HEK293 (cell line): ENCODE measurements around the gene GRK5.
A peak's percentile ranks its signal among the peaks of the same experiment; 100 is the strongest.

ENCODE experiments used
- CTCF ChIA-PET: fragments of 350-600 bp; formaldehyde crosslinking; extraction: SDS; loops from one replicate; lab custom pipeline; 2021; ENCODE audit warnings: antibody characterized with exemption; lab: Yijun Ruan, JAX
- POLR2A ChIA-PET: fragments of 300-600 bp; formaldehyde crosslinking; extraction: SDS; loops from one replicate; lab custom pipeline; 2020; ENCODE audit warnings: antibody characterized with exemption, inconsistent platforms; lab: Yijun Ruan, JAX
- H3K27ac ChIP-seq: fragments of 200-500 bp; sonication (Bioruptor generic); 2 replicates; pipeline ENCODE4 v1.5.1; 2014; ENCODE audit warnings: low read depth, low read length, control low read depth, inconsistent platforms; ENCODE audit errors: extremely low read depth
- H3K36me3 ChIP-seq, 2 experiments: fragments of 200-500 bp in 1 of 2; sonication (Bioruptor generic) in 1 of 2; 1 replicate in 1 of 2; 2 replicates in 1 of 2; pipeline ENCODE4 v1.5.1; 2014 to 2017; ENCODE audit warnings: inconsistent platforms in 2 of 2, low read length in 2 of 2; ENCODE audit not compliant: control insufficient read depth in 2 of 2, insufficient read depth in 1 of 2
- H3K4me1 ChIP-seq: fragments of 200-500 bp; sonication (Bioruptor generic); 2 replicates; pipeline ENCODE4 v1.5.1; 2014; ENCODE audit warnings: mild to moderate bottlenecking, low read length, inconsistent platforms; ENCODE audit not compliant: control insufficient read depth, insufficient read depth
- H3K4me3 ChIP-seq: 2 replicates; pipeline ENCODE4 v1.5.1; 2011; ENCODE audit warnings: low read depth, mild to moderate bottlenecking, control low read depth, low read length, moderate library complexity
- H3K9me3 ChIP-seq: fragments of 200-500 bp; sonication (Bioruptor generic); 2 replicates; pipeline ENCODE4 v1.5.1; 2014; ENCODE audit warnings: low read depth, low read length, inconsistent platforms; ENCODE audit not compliant: control insufficient read depth, insufficient read depth
- HOXD13 ChIP-seq: sonication (generic); formaldehyde crosslinking; IDR thresholded peaks from 2 replicates; pipeline ENCODE4 v1.8.0; 2022; ENCODE audit warnings: missing genetic modification reagents, borderline replicate concordance
- PATZ1 ChIP-seq: fragments of 450-650 bp; formaldehyde crosslinking; IDR thresholded peaks from 2 replicates; pipeline ENCODE4 v1.5.1; 2016; ENCODE audit warnings: missing biosample characterization, missing genetic modification characterization
- PRDM1 ChIP-seq: fragments of 450-650 bp; formaldehyde crosslinking; IDR thresholded peaks from 2 replicates; pipeline ENCODE4; 2016; ENCODE audit warnings: missing biosample characterization, missing genetic modification characterization
- REPIN1 ChIP-seq: fragments of 450-650 bp; formaldehyde crosslinking; IDR thresholded peaks from 2 replicates; pipeline ENCODE4 v1.5.1; 2017; ENCODE audit warnings: missing biosample characterization, missing genetic modification characterization, low read depth
- TSHZ1 ChIP-seq: fragments of 450-650 bp; formaldehyde crosslinking; IDR thresholded peaks from 2 replicates; pipeline ENCODE4 v1.5.1; 2016; ENCODE audit warnings: missing biosample characterization, missing genetic modification characterization, borderline replicate concordance
- YY1 ChIP-seq: fragments of 450-650 bp; formaldehyde crosslinking; IDR thresholded peaks from 2 replicates; pipeline ENCODE4 v1.5.1; 2018; ENCODE audit warnings: missing biosample characterization, missing genetic modification characterization
- ZFP69B ChIP-seq: fragments of 450-650 bp; formaldehyde crosslinking; IDR thresholded peaks from 2 replicates; pipeline ENCODE4 v1.5.1; 2016; ENCODE audit warnings: missing biosample characterization, missing genetic modification characterization
- ZNF19 ChIP-seq: fragments of 450-650 bp; formaldehyde crosslinking; IDR thresholded peaks from 2 replicates; pipeline ENCODE4; 2016; ENCODE audit warnings: missing biosample characterization, missing genetic modification characterization, low read depth
- ZNF214 ChIP-seq: fragments of 450-650 bp; formaldehyde crosslinking; IDR thresholded peaks from 2 replicates; pipeline ENCODE4 v1.5.1; 2017; ENCODE audit warnings: missing biosample characterization, mild to moderate bottlenecking, missing genetic modification characterization, borderline replicate concordance
- ZNF24 ChIP-seq: fragments of 450-650 bp; formaldehyde crosslinking; IDR thresholded peaks from 2 replicates; pipeline ENCODE4 v1.5.1; 2016; ENCODE audit warnings: missing biosample characterization, missing genetic modification characterization
- ZNF248 ChIP-seq: fragments of 450-650 bp; formaldehyde crosslinking; IDR thresholded peaks from 2 replicates; pipeline ENCODE4 v1.5.1; 2017; ENCODE audit warnings: missing biosample characterization, missing genetic modification characterization
- ZNF26 ChIP-seq: fragments of 450-650 bp; formaldehyde crosslinking; IDR thresholded peaks from 2 replicates; pipeline ENCODE4 v1.5.1; 2016; ENCODE audit warnings: missing biosample characterization, missing genetic modification characterization
- ZNF362 ChIP-seq: fragments of 450-650 bp; formaldehyde crosslinking; IDR thresholded peaks from 2 replicates; pipeline ENCODE4 v1.5.1; 2016; ENCODE audit warnings: missing biosample characterization, missing genetic modification characterization
- ZNF398 ChIP-seq: fragments of 450-650 bp; formaldehyde crosslinking; IDR thresholded peaks from 2 replicates; pipeline ENCODE4 v1.5.1; 2017; ENCODE audit warnings: missing biosample characterization, missing genetic modification characterization
- ZNF600 ChIP-seq: fragments of 450-650 bp; formaldehyde crosslinking; IDR thresholded peaks from 2 replicates; pipeline ENCODE4 v1.5.1; 2016; ENCODE audit warnings: missing biosample characterization, missing genetic modification characterization
- ZNF704 ChIP-seq: fragments of 450-650 bp; formaldehyde crosslinking; IDR thresholded peaks from 2 replicates; pipeline ENCODE4 v1.5.1; 2016; ENCODE audit warnings: missing biosample characterization, missing genetic modification characterization
- ZNF707 ChIP-seq: fragments of 450-650 bp; formaldehyde crosslinking; IDR thresholded peaks from 2 replicates; pipeline ENCODE4 v1.5.1; 2016; ENCODE audit warnings: missing biosample characterization, missing genetic modification characterization
- ZNF843 ChIP-seq: fragments of 450-650 bp; formaldehyde crosslinking; IDR thresholded peaks from 2 replicates; pipeline ENCODE4 v1.5.1; 2016; ENCODE audit warnings: missing biosample characterization, missing genetic modification characterization

The GRK5 gene

GRCh38 chr10:119209736-119210355 is 2.5 kb downstream of the GRK5 start:
- Histone ChIP-seq H3K27ac (no peak overlapping the region; the same call in 1 of the 2 replicates), H3K36me3 (no peaks in the 10 kb centered on the region), H3K4me3 (no peak overlapping the region), H3K4me1 (peaks cover 38% of the 10 kb centered on the region), H3K9me3 (no peaks in the 10 kb centered on the region)
- CTCF ChIA-PET, result interaction anchor here (0.5 to 3.0 kb wide), 29 partner anchors 8 to 518 kb away, joined by 3 to 17 read pairs (median 4); no protein-coding TSS in a partner anchor
- no peak for TF ChIP-seq HOXD13 (CRISPR knock-in tag)
- 0 out of 2 replicates have a peak, but pooled peaks have one; percentile 8 for TF ChIP-seq ZFP69B (tag by site-specific recombination)
- 0 out of 2 replicates have a peak, but pooled peaks have one; percentile 42 for TF ChIP-seq ZNF362 (tag by site-specific recombination)
- TF ChIP-seq ZNF214, result no peak
- no peak for TF ChIP-seq ZNF707 (tag by site-specific recombination)
- TF ChIP-seq ZNF704 (tag by site-specific recombination), result no peak
- peak; percentile 77 for TF ChIP-seq PRDM1 (tag by site-specific recombination)
- POLR2A ChIA-PET, result interaction anchor here (0.6 to 1.3 kb wide), 5 partner anchors 9 to 333 kb away, joined by 3 to 4 read pairs (median 3); partner anchors contain the start of gene RGS10

GRCh38 chr10:119210633-119211032 is 3.3 kb downstream of the GRK5 start:
- POLR2A ChIA-PET, result interaction anchor here (1.3 kb wide), 1 partner anchor 97 kb away, joined by 3 read pairs; no protein-coding TSS in a partner anchor
- H3K27ac ChIP-seq, result 0 out of 2 replicates have a peak overlapping the region, but pooled peaks have one; percentile 67
- TF ChIP-seq PATZ1 (no peak), YY1 (no peak), REPIN1 (tag by site-specific recombination) (no peak), ZNF248 (tag by site-specific recombination) (no peak), ZNF19 (tag by site-specific recombination) (no peak)
- H3K9me3 ChIP-seq, result no peaks in the 10 kb centered on the region
- peaks cover 38% of the 10 kb centered on the region for H3K4me1 ChIP-seq
- CTCF ChIA-PET, result interaction anchor here (0.6 to 3.0 kb wide), 14 partner anchors 7 to 1767 kb away, joined by 3 to 17 read pairs (median 4); no protein-coding TSS in a partner anchor
- no peaks in the 10 kb centered on the region for H3K36me3 ChIP-seq
- no peak overlapping the region for H3K4me3 ChIP-seq

GRCh38 chr10:119211176-119211575 is 3.8 kb downstream of the GRK5 start:
- ChIA-PET POLR2A (no interaction called here), CTCF (interaction anchor here (0.6 to 3.0 kb wide), 9 partner anchors 8 to 1768 kb away, joined by 3 to 14 read pairs (median 4); no protein-coding TSS in a partner anchor)
- Histone ChIP-seq H3K27ac (peak overlapping the region; percentile 67), H3K9me3 (no peaks in the 10 kb centered on the region), H3K4me1 (peaks cover 38% of the 10 kb centered on the region), H3K4me3 (no peak overlapping the region), H3K36me3 (no peaks in the 10 kb centered on the region)
- TF ChIP-seq ZNF398 (tag by site-specific recombination), result no peak
- TF ChIP-seq TSHZ1 (tag by site-specific recombination), result peak; percentile 35; the same call in 1 of the 2 replicates
- no peak for TF ChIP-seq ZNF600
- TF ChIP-seq ZNF26 (tag by site-specific recombination), result no peak
- TF ChIP-seq ZNF843 (tag by site-specific recombination), result peak; percentile 51
- TF ChIP-seq ZNF24, result peak; percentile 55; the same call in 1 of the 2 replicates
